Activated T-cell treated with anti-CD3 and anti-CD28 coated beads, Interleukin-2, amount 50 U/mL, for 4 hours (primary cell): ENCODE data around the gene USP46. TPM values are rescaled to one million over a fixed set of nuclear protein-coding genes. Genes with fewer than 3 reads are reported as not detected.

Source experiments
- ATAC-seq, 2 donors: fragments of 200-7000 bp; cut with Tn5 transposase; one replicate each; pipeline ENCODE4 v1.10.0; 2021
- DNase-seq: peaks from one replicate; pipeline ENCODE4 v3.0.0-alpha.2; 2020
- H3K27me3 Mint-ChIP-seq: one replicate; pipeline ENCODE4 v1.8.0; 2021; ENCODE audit warnings: low read depth, mixed read lengths
- H3K36me3 Mint-ChIP-seq: one replicate; pipeline ENCODE4 v1.8.0; 2022; ENCODE audit warnings: mixed read lengths; ENCODE audit not compliant: insufficient read depth
- H3K4me1 Mint-ChIP-seq: one replicate; pipeline ENCODE4 v1.8.0; 2021; ENCODE audit warnings: low read depth, mixed read lengths
- H3K4me3 Mint-ChIP-seq: one replicate; pipeline ENCODE4 v1.8.0; 2021; ENCODE audit warnings: mild to moderate bottlenecking, moderate library complexity, mixed read lengths
- H3K9me3 Mint-ChIP-seq: one replicate; pipeline ENCODE4 v1.8.0; 2021; ENCODE audit warnings: mixed read lengths
- total RNA-seq, 3 donors: library from RNA; stranded (reverse); gene quantifications; one replicate each; pipeline ENCODE4 v1.2.1, GENCODE V29; 2021

The USP46 gene
- total RNA-seq, 3 donors from 2014 or later = 6.2 to 10.4 (median 7.4) TPM

- no peak overlapping the region for H3K4me3 Mint-ChIP-seq
- no peaks in the 10 kb centered on the region for H3K36me3 Mint-ChIP-seq
Observed at GRCh38 chr4:52555356-52555716, 103.8 kb downstream of the USP46 start.

DNA sequence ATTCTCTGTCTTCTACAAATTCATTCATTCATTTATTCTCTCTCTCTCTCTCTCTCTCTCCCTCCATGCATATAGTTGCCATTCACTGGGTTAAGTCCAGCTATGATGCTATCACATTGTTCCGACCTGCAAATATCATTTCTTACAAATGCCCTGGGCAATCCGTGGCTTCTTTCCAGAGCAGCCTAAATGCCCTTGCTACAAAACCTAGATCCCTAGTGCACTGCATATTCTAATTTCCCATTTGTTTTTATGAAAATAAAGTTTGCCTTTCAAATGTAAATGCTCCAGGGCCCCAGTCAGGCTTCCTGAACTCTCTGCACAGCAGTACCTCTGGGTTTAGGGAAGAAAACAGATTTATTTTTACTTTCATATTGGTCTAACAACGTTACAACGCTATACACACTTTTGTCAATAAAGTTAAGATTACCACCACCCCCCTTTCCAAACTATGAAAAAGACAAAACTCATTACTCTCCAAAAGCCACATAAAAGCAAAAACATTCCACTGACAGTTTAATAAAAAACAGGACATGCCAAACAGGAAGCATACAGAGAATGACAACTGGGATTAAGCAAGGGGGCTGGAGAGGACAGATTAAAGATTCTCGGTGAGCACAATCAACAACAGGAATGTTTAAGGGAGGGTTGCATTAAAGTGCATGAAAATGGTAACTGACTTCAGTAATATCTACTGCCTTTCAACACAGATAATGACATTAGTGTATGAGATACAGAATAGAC, 104.3 kb downstream of the USP46 start:
- ATAC-seq (no peak), DNase-seq (no peak)
- Mint-ChIP-seq H3K9me3 (no peaks in the 10 kb centered on the region), H3K4me3 (no peak overlapping the region), H3K27me3 (peaks cover 16% of the 10 kb centered on the region), H3K36me3 (no peaks in the 10 kb centered on the region), H3K4me1 (no peaks in the 10 kb centered on the region)

More at GRCh38 chr4:52555356-52555716, 103.8 kb downstream of the USP46 start:
- peaks cover 11% of the 10 kb centered on the region for H3K27me3 Mint-ChIP-seq
- no peak for DNase-seq
- no peaks in the 10 kb centered on the region for H3K9me3 Mint-ChIP-seq
- H3K4me1 Mint-ChIP-seq = no peaks in the 10 kb centered on the region
- ATAC-seq = no peak

DNA sequence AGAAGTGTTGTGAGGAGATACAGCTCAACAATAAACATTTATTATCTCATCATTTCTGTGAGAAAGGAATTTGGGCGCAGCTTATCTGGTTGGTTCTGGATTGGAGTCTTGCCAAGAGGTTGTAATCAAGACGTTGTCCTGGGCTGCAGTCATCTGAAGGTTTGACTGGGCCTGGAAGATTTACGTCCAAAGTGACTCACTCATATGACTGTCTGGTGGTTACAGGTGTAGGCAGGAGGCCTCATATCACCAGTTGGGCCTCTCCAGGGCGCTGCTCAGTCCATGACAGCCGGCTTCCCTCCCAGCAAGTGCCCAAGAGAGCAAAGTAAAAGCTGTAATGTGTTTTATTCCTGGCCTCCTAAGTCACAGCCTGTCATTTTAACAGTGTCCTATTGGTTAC, 106.3 kb downstream of the USP46 start:
- H3K4me3 Mint-ChIP-seq = no peak overlapping the region
- H3K27me3 Mint-ChIP-seq = peaks cover 19% of the 10 kb centered on the region
- H3K9me3 Mint-ChIP-seq = no peaks in the 10 kb centered on the region
- DNase-seq = no peak
- no peaks in the 10 kb centered on the region for H3K36me3 Mint-ChIP-seq
- no peak for ATAC-seq
- H3K4me1 Mint-ChIP-seq = no peaks in the 10 kb centered on the region

DNA sequence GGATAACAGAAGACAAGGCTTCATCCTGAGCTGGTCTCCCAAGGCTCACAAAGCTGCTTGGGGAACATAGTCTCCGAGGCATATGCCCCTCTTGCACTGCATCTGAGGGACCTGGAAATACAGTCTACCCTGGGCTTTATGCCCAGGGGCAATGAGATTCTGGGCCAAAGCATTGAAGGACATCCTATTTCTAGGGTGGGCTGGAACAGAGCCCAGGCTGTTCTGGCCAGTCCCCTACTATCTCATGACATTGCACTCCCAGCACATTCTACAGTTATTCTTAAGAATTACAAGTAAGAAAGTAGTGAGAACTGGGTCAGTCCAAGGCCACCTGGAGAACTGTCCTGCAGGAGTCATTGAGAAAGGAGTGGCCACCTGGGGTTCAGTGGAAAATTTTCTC, 107.6 kb downstream of the USP46 start:
- ATAC-seq = no peak

DNA sequence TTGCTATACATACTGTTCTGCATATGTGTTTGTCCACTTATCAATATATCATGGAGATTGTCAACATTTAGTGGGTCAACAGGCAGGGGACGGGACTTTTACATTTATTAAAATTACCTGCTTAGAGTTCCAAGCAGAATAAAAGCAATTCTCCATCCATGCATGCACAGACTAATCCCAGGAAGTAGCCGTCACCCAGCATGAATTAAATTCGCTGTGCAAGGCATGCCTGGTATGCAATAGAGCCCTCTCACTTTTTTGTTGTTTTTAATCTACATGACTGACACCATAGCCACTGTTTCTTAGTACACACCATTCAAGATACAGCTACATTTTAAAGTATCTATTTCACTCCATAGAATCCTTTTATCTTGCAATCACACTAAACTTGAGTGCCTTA, 108.9 kb downstream of the USP46 start:
- DNase-seq = no peak

More for the DNA sequence above, 107.6 kb downstream of the USP46 start:
- Mint-ChIP-seq H3K36me3 (no peaks in the 10 kb centered on the region), H3K9me3 (no peaks in the 10 kb centered on the region), H3K4me1 (no peaks in the 10 kb centered on the region), H3K4me3 (no peak overlapping the region), H3K27me3 (peaks cover 16% of the 10 kb centered on the region)
- DNase-seq = no peak

GRCh38 chr4:52548818-52549570, 110.1 kb downstream of the USP46 start:
- Mint-ChIP-seq H3K27me3 (peaks cover 14% of the 10 kb centered on the region), H3K9me3 (no peaks in the 10 kb centered on the region), H3K36me3 (no peaks in the 10 kb centered on the region), H3K4me1 (no peaks in the 10 kb centered on the region), H3K4me3 (no peak overlapping the region)
- ATAC-seq (no peak), DNase-seq (no peak)

More for the DNA sequence above, 108.9 kb downstream of the USP46 start:
- no peaks in the 10 kb centered on the region for H3K4me1 Mint-ChIP-seq
- no peak for ATAC-seq
- H3K36me3 Mint-ChIP-seq = no peaks in the 10 kb centered on the region
- H3K9me3 Mint-ChIP-seq = no peaks in the 10 kb centered on the region
- no peak overlapping the region for H3K4me3 Mint-ChIP-seq
- peaks cover 14% of the 10 kb centered on the region for H3K27me3 Mint-ChIP-seq

DNA sequence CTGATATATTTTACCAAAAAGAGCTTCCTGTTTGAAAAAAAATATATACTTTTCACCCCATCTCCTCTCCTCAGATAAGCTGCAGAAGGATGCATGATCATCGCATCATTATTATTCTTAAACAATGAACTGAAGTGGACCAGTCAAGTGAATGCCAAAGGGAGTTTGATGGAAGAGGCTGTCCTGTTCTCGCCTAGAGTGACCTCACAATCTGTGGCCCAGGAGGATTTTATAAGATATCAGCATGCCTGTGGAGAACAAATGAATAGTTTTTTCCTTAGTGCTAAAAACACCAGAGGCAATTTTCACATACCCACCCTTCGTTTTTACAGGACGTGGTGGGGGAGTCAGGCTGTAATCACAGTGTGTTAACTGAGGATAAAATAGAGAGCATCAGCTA, 112.7 kb downstream of the USP46 start:
- ATAC-seq (no peak), DNase-seq (no peak)
- H3K4me1 Mint-ChIP-seq = no peaks in the 10 kb centered on the region
- no peaks in the 10 kb centered on the region for H3K36me3 Mint-ChIP-seq
- no peaks in the 10 kb centered on the region for H3K9me3 Mint-ChIP-seq
- H3K4me3 Mint-ChIP-seq = no peak overlapping the region
- H3K27me3 Mint-ChIP-seq = peaks cover 11% of the 10 kb centered on the region

DNA sequence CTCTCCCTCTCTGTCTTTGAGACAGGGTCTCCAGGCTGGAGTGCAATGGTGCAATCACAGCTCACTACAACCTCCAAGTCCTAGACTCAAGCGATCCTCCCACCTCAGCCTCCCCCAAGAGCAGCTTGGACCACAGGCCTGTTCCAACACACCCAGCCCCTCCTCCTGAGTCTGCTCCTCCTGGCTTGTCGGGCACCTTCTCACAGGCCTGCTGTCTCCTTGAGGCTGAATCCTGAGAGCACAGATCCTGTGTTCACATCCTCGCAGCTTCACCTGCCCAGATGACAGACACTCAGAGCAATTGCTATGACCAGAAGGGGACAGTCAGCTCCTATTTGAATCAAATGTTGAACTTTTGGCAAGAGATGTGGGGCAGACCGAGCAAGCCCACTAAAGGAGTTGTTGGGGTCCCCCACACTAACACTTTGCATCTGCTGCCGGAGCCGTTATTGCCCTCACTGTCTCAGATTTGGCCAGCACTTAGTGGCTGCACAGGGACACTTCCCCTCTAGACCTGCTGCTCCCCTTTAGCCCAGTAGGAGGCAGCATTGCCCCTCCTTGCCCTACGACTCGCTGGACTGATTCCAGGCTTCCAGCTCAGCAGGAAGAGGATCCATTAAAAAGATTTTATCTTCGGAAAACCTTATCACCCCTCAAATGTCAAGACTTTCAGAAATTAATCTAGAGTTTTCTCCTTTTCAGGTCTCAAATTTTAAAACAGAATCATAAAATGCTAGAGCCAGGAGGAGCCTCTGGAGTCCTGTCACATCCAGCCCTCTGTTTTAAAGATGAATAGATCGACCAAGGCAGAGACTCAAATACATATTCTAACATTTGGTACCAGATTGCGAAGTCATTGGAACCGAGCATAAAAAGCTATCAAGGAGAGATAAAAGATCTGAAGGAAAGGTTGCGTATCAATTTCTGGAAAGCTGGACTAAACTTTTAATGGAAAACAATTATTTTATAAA, 113.7 kb downstream of the USP46 start:
- DNase-seq (peak; percentile 36), ATAC-seq (peak; percentile 65 to 71)
- H3K36me3 Mint-ChIP-seq = no peaks in the 10 kb centered on the region

More for the DNA sequence above, 113.7 kb downstream of the USP46 start:
- H3K27me3 Mint-ChIP-seq = peaks cover 10% of the 10 kb centered on the region
- H3K9me3 Mint-ChIP-seq = no peaks in the 10 kb centered on the region
- H3K4me1 Mint-ChIP-seq = no peaks in the 10 kb centered on the region
- H3K4me3 Mint-ChIP-seq = no peak overlapping the region

Other genes starting within 250 kb of the USP46 start
- gene ERVMER34-1, start 92.1 kb upstream of the USP46 start, total RNA-seq = under 1 TPM in 2 of 3 donors, not detected in 1; 0.21 to 0.30 TPM
- under 1 TPM; 0.16 to 0.71 (median 0.26) TPM for gene RASL11B, start 203.0 kb upstream of the USP46 start, total RNA-seq